OCI-LY7 (cell line): ENCODE results near the gene HNRNPAB. TPM values are rescaled to one million over a fixed set of nuclear protein-coding genes. Genes with fewer than 3 reads are reported as not detected.
"Not testable (repeated sequence)": the region's sequence is repeated elsewhere in the genome, so short reads cannot be mapped to it uniquely, and the experiment has no call there.

Source experiments
- BruUV-seq: library from RNA; stranded (reverse); fragments of 400-500 nt; replicated peaks from 2 replicates; lab custom pipeline; 2021; lab: Mats Ljungman, UMichigan
- CTCF ChIA-PET: fragments of 300-600 bp; sonication (Branson Sonifier 250); formaldehyde crosslinking; loops from one replicate; lab custom pipeline; 2022; ENCODE audit warnings: antibody characterized with exemption; ENCODE audit not compliant: unreplicated experiment; lab: Charles Lee
- POLR2A ChIA-PET: fragments of 300-600 bp; sonication (Branson Sonifier 250); formaldehyde crosslinking; loops from one replicate; lab custom pipeline; 2022; ENCODE audit warnings: antibody characterized with exemption; lab: Charles Lee
- DNase-seq: peaks from one replicate; pipeline ENCODE4 v3.0.0-alpha.2; 2015; ENCODE audit warnings: low spot score
- H2AFZ ChIP-seq: fragments of 200-600 bp; sonication (generic), shearing (Covaris generic); 2 replicates; pipeline ENCODE4 v1.6.1; 2014; ENCODE audit warnings: mild to moderate bottlenecking, antibody characterized with exemption, low read length, moderate library complexity
- H3K27ac ChIP-seq: fragments of 200-600 bp; sonication (generic); 2 replicates; pipeline ENCODE4 v1.5.1; 2014; ENCODE audit warnings: mixed run types, low read depth, mild to moderate bottlenecking, moderate library complexity, low read length, inconsistent platforms; ENCODE audit not compliant: poor library complexity, severe bottlenecking
- H3K36me3 ChIP-seq: fragments of 200-600 bp; sonication (generic); 2 replicates; pipeline ENCODE4 v1.6.1; 2014; ENCODE audit warnings: mild to moderate bottlenecking, antibody characterized with exemption, low read length, moderate library complexity, mixed read lengths; ENCODE audit not compliant: insufficient read depth
- H3K4me1 ChIP-seq: fragments of 200-600 bp; sonication (generic); 2 replicates; pipeline ENCODE4 v1.5.1; 2014; ENCODE audit warnings: mild to moderate bottlenecking, low read length; ENCODE audit not compliant: insufficient read depth, poor library complexity, severe bottlenecking
- H3K4me2 ChIP-seq: fragments of 200-600 bp; sonication (generic); 2 replicates; pipeline ENCODE4 v1.6.1; 2014; ENCODE audit warnings: mild to moderate bottlenecking, low read length
- H3K4me3 ChIP-seq: fragments of 200-600 bp; sonication (generic); 2 replicates; pipeline ENCODE4 v1.5.1; 2014; ENCODE audit warnings: mild to moderate bottlenecking, low read depth, low read length; ENCODE audit not compliant: poor library complexity, severe bottlenecking
- H3K79me2 ChIP-seq: fragments of 200-600 bp; sonication (generic); 2 replicates; pipeline ENCODE4 v1.6.1; 2016; ENCODE audit warnings: low read depth, mild to moderate bottlenecking, low read length, moderate library complexity, mixed read lengths; ENCODE audit not compliant: insufficient read depth
- H3K9me2 ChIP-seq: fragments of 200-600 bp; sonication (generic); 2 replicates; pipeline ENCODE4 v1.6.1; 2016; ENCODE audit warnings: mild to moderate bottlenecking, low read length, mixed read lengths; ENCODE audit not compliant: insufficient read depth
- H3K9me3 ChIP-seq: fragments of 200-600 bp; sonication (generic); 2 replicates; pipeline ENCODE4 v1.6.1; 2014; ENCODE audit warnings: mild to moderate bottlenecking, mixed run types, low read length, mixed read lengths
- H4K20me1 ChIP-seq: fragments of 200-600 bp; sonication (generic); 2 replicates; pipeline ENCODE4 v1.6.1; 2014; ENCODE audit warnings: mild to moderate bottlenecking, antibody characterized with exemption, low read length, moderate library complexity, mixed read lengths; ENCODE audit not compliant: insufficient read depth
- CTCF ChIP-seq: fragments of 200-600 bp; sonication (generic); conservative IDR thresholded peaks from 2 replicates; pipeline ENCODE4 v1.5.1; 2014; ENCODE audit warnings: mild to moderate bottlenecking, antibody characterized with exemption, low read length, moderate library complexity, mixed read lengths
- EZH2phosphoT487 ChIP-seq: fragments of 200-600 bp; sonication (generic); IDR thresholded peaks from 2 replicates; pipeline ENCODE4 v1.6.1; 2018; ENCODE audit warnings: low read depth, borderline replicate concordance, mild to moderate bottlenecking, mixed run types, antibody characterized with exemption, low read length, moderate library complexity, mixed read lengths
- intact Hi-C: fragments of 100-400 bp; cut with micrococcal nuclease; formaldehyde crosslinking; loops from one replicate; pipeline ENCODE4 v1.10.0; 2022; ENCODE audit not compliant: unreplicated experiment
- total RNA-seq, 2 experiments: library from RNA; depleted of rRNA in 1 of 2; stranded (reverse); fragments of >200 nt in 1 of 2; shearing (Covaris generic) in 1 of 2; gene quantifications; 2 replicates each; pipeline ENCODE4 v1.2.3, GENCODE V29; 2014 to 2022

HNRNPAB gene
- total RNA-seq, 2 experiments from 2014 or later: 146 to 350 TPM

- no peaks in the 10 kb centered on the region for H3K9me2 ChIP-seq
- no peaks in the 10 kb centered on the region for H3K79me2 ChIP-seq
- no peaks in the 10 kb centered on the region for H3K36me3 ChIP-seq
- TF ChIP-seq EZH2phosphoT487 (no peak), CTCF (no peak)
- intact Hi-C loops: loop anchor here (1.0 to 10.0 kb wide), 2 partner anchors 41 to 386 kb away; partner anchors contain the start of gene CLK4
- ChIA-PET CTCF (no interaction called here), POLR2A (interaction anchor here (1.6 to 4.4 kb wide), 2 partner anchors 10 to 12 kb away, joined by 4 to 22 read pairs; no protein-coding TSS in a partner anchor)
- H3K9me3 ChIP-seq: no peaks in the 10 kb centered on the region
- H3K4me3 ChIP-seq: peak overlapping the region; percentile 7
- no peak for DNase-seq
- H3K4me2 ChIP-seq: peak overlapping the region; percentile 51
- no TSS peak for BruUV-seq
- H3K27ac ChIP-seq: peak overlapping the region; percentile 64
- H4K20me1 ChIP-seq: no peaks in the 10 kb centered on the region
- peaks cover 41% of the 10 kb centered on the region for H3K4me1 ChIP-seq
- H2AFZ ChIP-seq: peak overlapping the region; percentile 59
Measured at GRCh38 chr5:178238711-178239592, 34.6 kb downstream of the HNRNPAB start.

GRCh38 chr5:178239626-178240301, 35.4 kb downstream of the HNRNPAB start:
- H3K9me3 ChIP-seq, H3K4me3 ChIP-seq, H3K9me2 ChIP-seq, BruUV-seq, CTCF ChIA-PET, H3K79me2 ChIP-seq, H4K20me1 ChIP-seq, H3K36me3 ChIP-seq, DNase-seq: not testable (repeated sequence)
- POLR2A ChIA-PET: interaction anchor here (1.6 to 4.4 kb wide), 2 partner anchors 11 kb away, joined by 4 to 22 read pairs; no protein-coding TSS in a partner anchor
- intact Hi-C loops: loop anchor here (10.0 kb wide), 1 partner anchor 385 kb away; the partner anchor contains the start of gene CLK4
- Histone ChIP-seq H3K4me2 (peak overlapping the region; percentile 39), H3K4me1 (peaks cover 36% of the 10 kb centered on the region), H3K27ac (peak overlapping the region; percentile 64), H2AFZ (peak overlapping the region; percentile 59; the same call in 1 of the 2 replicates)

GRCh38 chr5:178240341-178240741, 36.0 kb downstream of the HNRNPAB start:
- H2AFZ ChIP-seq: peak overlapping the region; percentile 59
- H3K4me3 ChIP-seq: no peak overlapping the region
- POLR2A ChIA-PET: interaction anchor here (4.4 kb wide), 1 partner anchor 11 kb away, joined by 22 read pairs; no protein-coding TSS in a partner anchor

More at GRCh38 chr5:178240341-178240741, 36.0 kb downstream of the HNRNPAB start:
- Histone ChIP-seq H3K27ac (peak overlapping the region; percentile 3), H3K4me1 (peaks cover 34% of the 10 kb centered on the region), H3K9me3 (no peaks in the 10 kb centered on the region), H4K20me1 (no peaks in the 10 kb centered on the region), H3K9me2 (no peaks in the 10 kb centered on the region), H3K36me3 (no peaks in the 10 kb centered on the region), H3K79me2 (no peaks in the 10 kb centered on the region), H3K4me2 (peak overlapping the region; percentile 39)
- intact Hi-C loops: no loop called here
- DNase-seq: no peak
- CTCF ChIA-PET: no interaction called here
- no TSS peak for BruUV-seq
- TF ChIP-seq CTCF: no peak
- no peak for TF ChIP-seq EZH2phosphoT487
